PC-3 (cell line): ENCODE results near the gene RGS17. TPM values are rescaled to one million over a fixed set of nuclear protein-coding genes. Genes with fewer than 3 reads are reported as not detected.

ENCODE experiments used
- ATAC-seq: fragments of 200-7000 bp; cut with Tn5 transposase; 2 replicates; pipeline ENCODE4 v1.9.1; 2020; ENCODE audit warnings: mild to moderate bottlenecking, moderate library complexity
- BruUV-seq: library from RNA; stranded (reverse); fragments of 400-500 nt; replicated peaks from 2 replicates; lab custom pipeline; 2021; lab: Mats Ljungman, UMichigan
- CTCF ChIA-PET: fragments of 300-600 bp; sonication (Branson Sonifier 250); formaldehyde crosslinking; loops from one replicate; lab custom pipeline; 2022; ENCODE audit warnings: antibody characterized with exemption; lab: Charles Lee
- POLR2A ChIA-PET: fragments of 300-600 bp; sonication (Branson Sonifier 250); formaldehyde crosslinking; loops from one replicate; lab custom pipeline; 2022; ENCODE audit warnings: antibody characterized with exemption; ENCODE audit not compliant: unreplicated experiment; lab: Charles Lee
- DNase-seq: peaks from one replicate; pipeline ENCODE4 v3.0.0-alpha.2; 2015
- H2AFZ ChIP-seq: fragments of 300-600 bp; sonication (generic); 2 replicates; pipeline ENCODE4 v1.6.0; 2016; ENCODE audit warnings: antibody characterized with exemption, low read length
- H3F3A ChIP-seq: fragments of 300-600 bp; sonication (generic); one replicate; pipeline ENCODE4 v1.6.0; 2017; ENCODE audit warnings: antibody characterized with exemption, low read length, control low read depth, mild to moderate bottlenecking; ENCODE audit not compliant: unreplicated experiment
- H3K27ac ChIP-seq: fragments of 300-600 bp; sonication (generic); 2 replicates; pipeline ENCODE4 v1.5.1; 2016; ENCODE audit warnings: mild to moderate bottlenecking, low read length
- H3K27me3 ChIP-seq: fragments of 300-600 bp; sonication (generic); 2 replicates; pipeline ENCODE4 v1.6.1; 2016; ENCODE audit warnings: low read length, mixed read lengths
- H3K36me3 ChIP-seq: fragments of 300-600 bp; sonication (generic); 2 replicates; pipeline ENCODE4 v1.6.1; 2016; ENCODE audit warnings: low read depth, mixed run types, low read length, mixed read lengths
- H3K4me1 ChIP-seq: fragments of 300-600 bp; sonication (generic); 2 replicates; pipeline ENCODE4 v1.5.1; 2016; ENCODE audit warnings: low read length; ENCODE audit not compliant: insufficient read depth
- H3K4me2 ChIP-seq: fragments of 300-600 bp; sonication (generic); 2 replicates; pipeline ENCODE4 v1.6.0; 2016; ENCODE audit warnings: low read length
- H3K4me3 ChIP-seq: fragments of 300-600 bp; sonication (generic); 2 replicates; pipeline ENCODE4 v1.5.1; 2016; ENCODE audit warnings: mild to moderate bottlenecking, low read length, mixed read lengths
- H3K79me2 ChIP-seq: fragments of 300-600 bp; sonication (generic); 2 replicates; pipeline ENCODE4 v1.6.1; 2017; ENCODE audit warnings: low read length, mixed read lengths
- H3K9ac ChIP-seq: fragments of 300-600 bp; sonication (generic); 2 replicates; pipeline ENCODE4 v1.6.0; 2016; ENCODE audit warnings: mild to moderate bottlenecking, low read length
- H3K9me2 ChIP-seq: fragments of 300-600 bp; sonication (generic); replicated peaks from 2 replicates; pipeline ENCODE4 v1.6.1; 2016; ENCODE audit warnings: mixed run types, low read length, mixed read lengths
- H3K9me3 ChIP-seq: fragments of 300-600 bp; sonication (generic); 2 replicates; pipeline ENCODE4 v1.6.1; 2016; ENCODE audit warnings: low read length, mixed read lengths
- H4K20me1 ChIP-seq: fragments of 300-600 bp; sonication (generic); 2 replicates; pipeline ENCODE4 v1.6.1; 2016; ENCODE audit warnings: low read length, mixed read lengths
- EZH2 ChIP-seq: fragments of 300-600 bp; sonication (generic); IDR thresholded peaks from one replicate; pipeline ENCODE4 v1.6.1; 2017; ENCODE audit warnings: antibody characterized with exemption, mild to moderate bottlenecking, low read length; ENCODE audit not compliant: unreplicated experiment
- EZH2phosphoT487 ChIP-seq: fragments of 300-600 bp; sonication (generic); IDR thresholded peaks from 2 replicates; pipeline ENCODE4 v1.6.1; 2018; ENCODE audit warnings: mild to moderate bottlenecking, antibody characterized with exemption, low read length, borderline replicate concordance
- intact Hi-C: fragments of 100-400 bp; cut with micrococcal nuclease; formaldehyde crosslinking; loops from 2 replicates; pipeline ENCODE4 v1.9.0; 2023
- total RNA-seq: library from RNA; depleted of rRNA; stranded (reverse); fragments of >200 nt; gene quantifications from 2 replicates; pipeline ENCODE4 v1.2.3, GENCODE V29; 2014
- TF ChIP-seq, protein P1 (sequence below): fragments of 300-600 bp; sonication (generic); conservative IDR thresholded peaks from 2 replicates; pipeline ENCODE4 v1.5.1; 2017; ENCODE audit warnings: antibody characterized with exemption, low read depth, mild to moderate bottlenecking, low read length

RGS17 gene
- total RNA-seq, 1 experiment from 2014 or later = 1.4 TPM

DNA sequence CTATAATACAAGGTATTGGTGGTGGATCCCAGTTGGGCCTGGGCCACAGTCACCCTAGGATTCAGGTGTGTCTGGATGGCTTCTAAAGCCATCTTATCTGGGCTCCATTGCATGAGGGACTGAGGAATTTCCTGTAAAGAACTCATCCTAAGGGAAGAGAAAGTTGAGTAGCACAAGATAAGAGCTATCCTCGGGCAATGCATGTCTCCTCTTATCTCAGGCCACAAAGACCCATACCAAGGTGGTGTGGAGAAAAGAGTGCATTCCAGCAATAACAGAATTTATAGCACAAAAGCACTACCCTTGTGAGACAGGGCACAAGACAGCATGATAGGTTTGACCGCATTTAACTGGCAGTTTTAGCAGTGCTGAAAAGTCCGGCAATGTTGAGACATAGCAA, 114.2 kb downstream of the RGS17 start:
- Histone ChIP-seq H3K4me2 (no peak overlapping the region), H3K79me2 (no peaks in the 10 kb centered on the region), H3K27ac (no peak overlapping the region), H3K9ac (no peak overlapping the region), H3K4me1 (no peaks in the 10 kb centered on the region), H3K9me2 (no peaks in the 10 kb centered on the region), H3K36me3 (no peaks in the 10 kb centered on the region), H3F3A (no peaks in the 10 kb centered on the region), H4K20me1 (no peaks in the 10 kb centered on the region), H2AFZ (no peak overlapping the region), H3K9me3 (no peaks in the 10 kb centered on the region), H3K4me3 (no peak overlapping the region), H3K27me3 (no peaks in the 10 kb centered on the region)
- no peak for DNase-seq
- no peak for ATAC-seq
- BruUV-seq = no TSS peak
- intact Hi-C loops = no loop called here
- POLR2A ChIA-PET = no interaction called here
- TF ChIP-seq EZH2 (no peak), EZH2phosphoT487 (no peak)
- TF ChIP-seq, protein P1, sequence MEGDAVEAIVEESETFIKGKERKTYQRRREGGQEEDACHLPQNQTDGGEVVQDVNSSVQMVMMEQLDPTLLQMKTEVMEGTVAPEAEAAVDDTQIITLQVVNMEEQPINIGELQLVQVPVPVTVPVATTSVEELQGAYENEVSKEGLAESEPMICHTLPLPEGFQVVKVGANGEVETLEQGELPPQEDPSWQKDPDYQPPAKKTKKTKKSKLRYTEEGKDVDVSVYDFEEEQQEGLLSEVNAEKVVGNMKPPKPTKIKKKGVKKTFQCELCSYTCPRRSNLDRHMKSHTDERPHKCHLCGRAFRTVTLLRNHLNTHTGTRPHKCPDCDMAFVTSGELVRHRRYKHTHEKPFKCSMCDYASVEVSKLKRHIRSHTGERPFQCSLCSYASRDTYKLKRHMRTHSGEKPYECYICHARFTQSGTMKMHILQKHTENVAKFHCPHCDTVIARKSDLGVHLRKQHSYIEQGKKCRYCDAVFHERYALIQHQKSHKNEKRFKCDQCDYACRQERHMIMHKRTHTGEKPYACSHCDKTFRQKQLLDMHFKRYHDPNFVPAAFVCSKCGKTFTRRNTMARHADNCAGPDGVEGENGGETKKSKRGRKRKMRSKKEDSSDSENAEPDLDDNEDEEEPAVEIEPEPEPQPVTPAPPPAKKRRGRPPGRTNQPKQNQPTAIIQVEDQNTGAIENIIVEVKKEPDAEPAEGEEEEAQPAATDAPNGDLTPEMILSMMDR = no peak
- CTCF ChIA-PET = no interaction called here

DNA sequence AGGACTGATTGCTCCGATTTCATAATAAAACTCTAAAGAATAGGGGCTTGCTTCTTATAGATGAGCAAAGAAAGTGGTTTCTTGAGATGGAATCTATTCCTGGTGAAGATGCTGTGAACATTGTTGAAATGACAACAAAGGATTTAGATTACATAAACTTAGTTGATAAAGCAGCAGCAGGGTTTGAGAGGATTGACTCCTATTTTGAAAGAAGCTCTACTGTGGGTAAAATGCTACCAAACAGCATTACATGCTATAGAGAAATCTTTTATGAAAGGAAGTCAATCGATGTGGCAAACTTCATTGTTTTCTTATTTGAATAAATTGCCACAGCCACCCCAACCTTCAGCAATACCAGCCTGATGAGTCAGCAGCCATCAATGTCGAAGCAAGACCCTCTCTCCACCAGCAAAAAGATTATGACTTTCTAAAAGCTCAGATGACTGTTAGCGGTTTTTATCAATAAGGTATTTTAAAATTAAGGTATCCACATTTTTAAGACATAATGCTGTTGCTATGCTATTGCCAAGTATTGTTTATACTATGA, 115.9 kb downstream of the RGS17 start:
- Histone ChIP-seq H3K9me2 (no peaks in the 10 kb centered on the region), H3K4me1 (no peaks in the 10 kb centered on the region), H3K9ac (no peak overlapping the region), H4K20me1 (no peaks in the 10 kb centered on the region), H2AFZ (no peak overlapping the region), H3K27me3 (no peaks in the 10 kb centered on the region), H3K79me2 (no peaks in the 10 kb centered on the region), H3K9me3 (no peaks in the 10 kb centered on the region), H3K4me3 (no peak overlapping the region), H3K27ac (no peak overlapping the region), H3F3A (no peaks in the 10 kb centered on the region), H3K4me2 (no peak overlapping the region), H3K36me3 (no peaks in the 10 kb centered on the region)
- ATAC-seq = no peak
- TF ChIP-seq, protein P1 = no peak
- TF ChIP-seq EZH2phosphoT487 (no peak), EZH2 (no peak)
- no peak for DNase-seq
- intact Hi-C loops = no loop called here
- ChIA-PET CTCF (no interaction called here), POLR2A (no interaction called here)
- BruUV-seq = no TSS peak

DNA sequence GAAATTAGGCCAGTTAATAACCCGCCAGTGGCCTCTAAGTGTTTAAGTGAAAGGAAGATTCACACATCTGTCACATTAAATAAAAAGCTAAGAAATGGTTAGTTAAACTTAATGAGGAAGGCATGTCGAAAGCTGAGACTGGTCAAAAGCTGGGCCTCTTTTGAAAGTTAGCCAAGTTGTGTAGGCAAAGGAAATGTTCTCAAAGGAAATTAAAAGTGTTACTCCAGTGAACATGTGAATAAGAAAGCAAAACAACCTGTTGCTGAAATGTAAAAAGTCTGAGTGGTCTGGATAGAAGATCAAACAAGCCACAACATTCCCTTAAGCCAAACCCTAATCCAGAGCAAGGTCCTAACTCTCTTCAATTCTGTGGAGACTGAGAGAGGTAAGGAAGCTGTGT, 117.6 kb downstream of the RGS17 start:
- TF ChIP-seq EZH2 (no peak), EZH2phosphoT487 (no peak)
- TF ChIP-seq, protein P1 = no peak
- no peak for ATAC-seq
- ChIA-PET CTCF (no interaction called here), POLR2A (no interaction called here)
- Histone ChIP-seq H3K27ac (no peak overlapping the region), H2AFZ (no peak overlapping the region), H3K9me2 (no peaks in the 10 kb centered on the region), H3K9ac (no peak overlapping the region), H3K9me3 (no peaks in the 10 kb centered on the region), H3K27me3 (no peaks in the 10 kb centered on the region), H4K20me1 (no peaks in the 10 kb centered on the region), H3K79me2 (no peaks in the 10 kb centered on the region), H3F3A (no peaks in the 10 kb centered on the region), H3K4me3 (no peak overlapping the region), H3K4me2 (no peak overlapping the region), H3K4me1 (no peaks in the 10 kb centered on the region), H3K36me3 (no peaks in the 10 kb centered on the region)
- DNase-seq = no peak
- intact Hi-C loops = no loop called here
- BruUV-seq = no TSS peak
